ENCODE measurements around the gene TMEM272. TPM values are rescaled to one million over a fixed set of nuclear protein-coding genes. Genes with fewer than 3 reads are reported as not detected.

Gene TMEM272
- total and polyA plus RNA-seq, 2 donors from 2014 or later = 0.19 to 0.28 TPM

DNA sequence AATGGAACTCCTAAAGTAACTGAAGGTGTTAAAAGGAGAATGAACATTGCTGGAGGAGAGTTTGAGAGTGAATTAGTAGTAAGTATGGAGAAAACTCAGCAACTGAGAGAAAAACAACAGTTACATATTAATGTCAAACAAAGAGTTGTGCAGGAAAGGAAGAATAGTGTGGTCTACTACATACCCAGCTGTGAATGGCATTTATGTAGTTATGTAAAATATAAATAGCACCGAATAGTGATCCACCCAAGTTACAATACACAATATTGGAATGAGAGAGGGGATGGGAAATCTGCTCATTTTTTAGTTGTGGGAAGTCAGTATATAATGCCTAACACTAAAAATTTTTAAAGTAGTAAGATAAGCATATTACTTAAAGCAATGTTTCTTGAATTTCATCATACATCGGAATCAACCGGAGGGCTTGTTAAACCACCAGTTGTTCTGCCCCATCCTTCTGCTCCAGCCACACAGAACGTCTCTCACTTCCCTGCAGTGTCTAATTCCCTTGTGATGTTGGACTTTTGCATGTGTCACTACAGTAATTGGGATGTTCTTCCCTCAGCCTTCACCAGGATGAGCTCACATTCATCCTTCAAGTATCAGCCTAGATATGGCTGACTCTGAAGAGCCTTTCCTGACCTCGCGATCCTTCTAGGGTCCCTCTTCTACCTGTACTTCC, 28.3 kb upstream of the TMEM272 start:
- Histone ChIP-seq H3K9ac (ENCODE audit: low read length in 3 of 3) (no peak overlapping the region), H3K27me3 (ENCODE audit: control insufficient read depth, insufficient read depth, low read length) (no peaks in the 10 kb centered on the region), H3K4me3 (ENCODE audit: low read length in 3 of 3) (no peak overlapping the region), H3K36me3 (ENCODE audit: control insufficient read depth in 2 of 3, insufficient read depth in 3 of 3, low read length in 3 of 3) (no peaks in the 10 kb centered on the region), H3K9me3 (ENCODE audit: control insufficient read depth in 2 of 3, insufficient read depth in 1 of 3, low read length in 3 of 3) (no peaks in the 10 kb centered on the region), H3K27ac (ENCODE audit: low read depth in 2 of 2, low read length in 2 of 2) (no peak overlapping the region), H3K4me1 (ENCODE audit: control insufficient read depth in 2 of 3, insufficient read depth in 2 of 3, low read depth in 1 of 3, low read length in 3 of 3) (no peaks in the 10 kb centered on the region)
- DNase-seq (no peak), FAIRE-seq (no peak)
- TF ChIP-seq, protein P1, sequence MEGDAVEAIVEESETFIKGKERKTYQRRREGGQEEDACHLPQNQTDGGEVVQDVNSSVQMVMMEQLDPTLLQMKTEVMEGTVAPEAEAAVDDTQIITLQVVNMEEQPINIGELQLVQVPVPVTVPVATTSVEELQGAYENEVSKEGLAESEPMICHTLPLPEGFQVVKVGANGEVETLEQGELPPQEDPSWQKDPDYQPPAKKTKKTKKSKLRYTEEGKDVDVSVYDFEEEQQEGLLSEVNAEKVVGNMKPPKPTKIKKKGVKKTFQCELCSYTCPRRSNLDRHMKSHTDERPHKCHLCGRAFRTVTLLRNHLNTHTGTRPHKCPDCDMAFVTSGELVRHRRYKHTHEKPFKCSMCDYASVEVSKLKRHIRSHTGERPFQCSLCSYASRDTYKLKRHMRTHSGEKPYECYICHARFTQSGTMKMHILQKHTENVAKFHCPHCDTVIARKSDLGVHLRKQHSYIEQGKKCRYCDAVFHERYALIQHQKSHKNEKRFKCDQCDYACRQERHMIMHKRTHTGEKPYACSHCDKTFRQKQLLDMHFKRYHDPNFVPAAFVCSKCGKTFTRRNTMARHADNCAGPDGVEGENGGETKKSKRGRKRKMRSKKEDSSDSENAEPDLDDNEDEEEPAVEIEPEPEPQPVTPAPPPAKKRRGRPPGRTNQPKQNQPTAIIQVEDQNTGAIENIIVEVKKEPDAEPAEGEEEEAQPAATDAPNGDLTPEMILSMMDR (IDR thresholded peaks at IDR 0.05; ENCODE audit: borderline replicate concordance, extremely low read depth, insufficient read depth) = no peak
- intact Hi-C loops (cut with DNase I) = no loop called here

DNA sequence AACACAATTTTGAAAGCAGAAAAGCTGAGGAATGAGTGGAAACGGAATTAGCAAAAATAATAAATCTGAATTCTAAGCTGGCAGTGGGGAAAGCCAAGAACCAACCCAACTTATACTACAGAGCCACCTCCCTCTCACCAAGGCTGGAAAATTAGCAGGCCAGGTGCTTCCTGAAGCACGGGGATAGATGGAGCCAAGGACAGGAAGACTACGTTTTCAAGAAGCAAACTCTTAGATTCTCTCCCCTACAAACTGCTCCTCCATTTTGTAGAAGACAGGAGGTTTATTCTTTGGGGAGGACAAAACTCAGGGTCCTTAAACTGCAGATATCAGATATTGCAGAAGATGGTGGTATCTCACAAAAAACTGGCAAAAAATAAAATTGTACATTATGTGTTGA, 25.6 kb upstream of the TMEM272 start:
- FAIRE-seq (no peak), DNase-seq (no peak)
- H3K27me3 ChIP-seq (ENCODE audit: control insufficient read depth, insufficient read depth, low read length) = no peaks in the 10 kb centered on the region
- H3K4me3 ChIP-seq (ENCODE audit: low read length in 3 of 3) = no peak overlapping the region
- H3K4me1 ChIP-seq (ENCODE audit: control insufficient read depth in 2 of 3, insufficient read depth in 2 of 3, low read depth in 1 of 3, low read length in 3 of 3) = no peaks in the 10 kb centered on the region
- no peaks in the 10 kb centered on the region for H3K9me3 ChIP-seq (ENCODE audit: control insufficient read depth in 2 of 3, insufficient read depth in 1 of 3, low read length in 3 of 3)
- H3K9ac ChIP-seq (ENCODE audit: low read length in 3 of 3) = no peak overlapping the region
- intact Hi-C loops (cut with DNase I) = no loop called here
- H3K27ac ChIP-seq (ENCODE audit: low read depth in 2 of 2, low read length in 2 of 2) = no peak overlapping the region
- H3K36me3 ChIP-seq (ENCODE audit: control insufficient read depth in 2 of 3, insufficient read depth in 3 of 3, low read length in 3 of 3) = no peaks in the 10 kb centered on the region
- TF ChIP-seq, protein P1 (IDR thresholded peaks at IDR 0.05; ENCODE audit: borderline replicate concordance, extremely low read depth, insufficient read depth) = no peak

DNA sequence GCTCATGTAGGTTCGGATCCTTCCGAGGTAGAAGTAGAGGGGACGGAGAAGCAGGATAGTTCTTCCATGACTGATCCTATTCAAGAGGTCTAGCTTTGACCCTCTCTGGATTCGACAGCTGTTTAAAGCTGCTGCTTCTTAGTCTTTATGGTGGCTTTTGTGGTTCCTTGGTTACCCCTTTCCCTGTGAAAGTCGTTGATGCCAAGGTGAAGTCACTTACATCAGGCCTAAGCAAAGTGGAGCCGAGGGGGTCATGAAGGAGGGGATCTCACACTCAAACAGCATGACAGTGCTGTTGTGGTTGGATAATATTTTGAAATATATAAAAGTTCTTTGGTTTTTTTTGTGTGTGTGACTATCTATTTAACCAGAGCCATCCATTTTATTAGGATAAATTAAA, 24.9 kb upstream of the TMEM272 start:
- no peaks in the 10 kb centered on the region for H3K4me1 ChIP-seq (ENCODE audit: control insufficient read depth in 2 of 3, insufficient read depth in 2 of 3, low read depth in 1 of 3, low read length in 3 of 3)
- H3K4me3 ChIP-seq (ENCODE audit: low read length in 3 of 3) = no peak overlapping the region
- no peaks in the 10 kb centered on the region for H3K9me3 ChIP-seq (ENCODE audit: control insufficient read depth in 2 of 3, insufficient read depth in 1 of 3, low read length in 3 of 3)
- no peak for DNase-seq
- TF ChIP-seq, protein P1 (IDR thresholded peaks at IDR 0.05; ENCODE audit: borderline replicate concordance, extremely low read depth, insufficient read depth) = no peak
- FAIRE-seq = no peak
- H3K36me3 ChIP-seq (ENCODE audit: control insufficient read depth in 2 of 3, insufficient read depth in 3 of 3, low read length in 3 of 3) = no peaks in the 10 kb centered on the region
- no peak overlapping the region for H3K27ac ChIP-seq (ENCODE audit: low read depth in 2 of 2, low read length in 2 of 2)
- no peaks in the 10 kb centered on the region for H3K27me3 ChIP-seq (ENCODE audit: control insufficient read depth, insufficient read depth, low read length)
- no peak overlapping the region for H3K9ac ChIP-seq (ENCODE audit: low read length in 3 of 3)
- intact Hi-C loops (cut with DNase I) = no loop called here

DNA sequence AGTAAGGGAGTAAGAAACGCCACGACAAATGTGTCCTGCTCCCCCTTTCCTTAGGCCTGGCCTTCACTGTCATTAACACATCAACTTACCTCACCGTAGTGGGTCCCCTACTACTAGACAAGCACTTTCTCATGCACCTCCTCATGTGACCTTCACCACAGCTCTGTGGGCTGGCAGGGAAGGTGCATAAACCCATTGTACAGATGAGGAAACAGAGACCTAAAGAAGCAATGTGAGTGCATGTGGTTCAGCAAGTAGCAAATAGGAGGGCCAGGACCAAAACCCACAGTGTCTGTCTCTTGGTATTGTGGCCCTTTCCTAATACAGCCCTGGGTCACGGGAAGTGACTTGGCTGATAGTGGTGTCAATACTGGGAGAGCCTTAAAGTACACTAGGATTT, 22.1 kb upstream of the TMEM272 start:
- Histone ChIP-seq H3K27ac (ENCODE audit: low read depth in 2 of 2, low read length in 2 of 2) (no peak overlapping the region), H3K36me3 (ENCODE audit: control insufficient read depth in 2 of 3, insufficient read depth in 3 of 3, low read length in 3 of 3) (no peaks in the 10 kb centered on the region), H3K9me3 (ENCODE audit: control insufficient read depth in 2 of 3, insufficient read depth in 1 of 3, low read length in 3 of 3) (no peaks in the 10 kb centered on the region), H3K4me1 (ENCODE audit: control insufficient read depth in 2 of 3, insufficient read depth in 2 of 3, low read depth in 1 of 3, low read length in 3 of 3) (no peaks in the 10 kb centered on the region), H3K4me3 (ENCODE audit: low read length in 3 of 3) (no peak overlapping the region), H3K27me3 (ENCODE audit: control insufficient read depth, insufficient read depth, low read length) (no peaks in the 10 kb centered on the region), H3K9ac (ENCODE audit: low read length in 3 of 3) (no peak overlapping the region)
- FAIRE-seq (no peak), DNase-seq (no peak)
- intact Hi-C loops (cut with DNase I) = no loop called here
- TF ChIP-seq, protein P1 (IDR thresholded peaks at IDR 0.05; ENCODE audit: borderline replicate concordance, extremely low read depth, insufficient read depth) = no peak

Data from kidney (tissue), 14 donors.